Stimulated activated CD8-positive, alpha-beta memory T cell treated with anti-CD3 and anti-CD28 coated beads, Interleukin-15, amount 100 ng/mL, for 4 hours (primary cell): ENCODE measurements around the gene C1GALT1C1.
A peak's percentile ranks its signal among the peaks of the same experiment; 100 is the strongest.
"Not testable (repeated sequence)": the region's sequence is repeated elsewhere in the genome, so short reads cannot be mapped to it uniquely, and the experiment has no call there.

Experiments used
- DNase-seq, 2 donors: peaks; one replicate each; pipeline ENCODE4 v3.0.0-alpha.2; 2020; ENCODE audit warnings: low read depth in 2 of 2

Gene C1GALT1C1

DNA sequence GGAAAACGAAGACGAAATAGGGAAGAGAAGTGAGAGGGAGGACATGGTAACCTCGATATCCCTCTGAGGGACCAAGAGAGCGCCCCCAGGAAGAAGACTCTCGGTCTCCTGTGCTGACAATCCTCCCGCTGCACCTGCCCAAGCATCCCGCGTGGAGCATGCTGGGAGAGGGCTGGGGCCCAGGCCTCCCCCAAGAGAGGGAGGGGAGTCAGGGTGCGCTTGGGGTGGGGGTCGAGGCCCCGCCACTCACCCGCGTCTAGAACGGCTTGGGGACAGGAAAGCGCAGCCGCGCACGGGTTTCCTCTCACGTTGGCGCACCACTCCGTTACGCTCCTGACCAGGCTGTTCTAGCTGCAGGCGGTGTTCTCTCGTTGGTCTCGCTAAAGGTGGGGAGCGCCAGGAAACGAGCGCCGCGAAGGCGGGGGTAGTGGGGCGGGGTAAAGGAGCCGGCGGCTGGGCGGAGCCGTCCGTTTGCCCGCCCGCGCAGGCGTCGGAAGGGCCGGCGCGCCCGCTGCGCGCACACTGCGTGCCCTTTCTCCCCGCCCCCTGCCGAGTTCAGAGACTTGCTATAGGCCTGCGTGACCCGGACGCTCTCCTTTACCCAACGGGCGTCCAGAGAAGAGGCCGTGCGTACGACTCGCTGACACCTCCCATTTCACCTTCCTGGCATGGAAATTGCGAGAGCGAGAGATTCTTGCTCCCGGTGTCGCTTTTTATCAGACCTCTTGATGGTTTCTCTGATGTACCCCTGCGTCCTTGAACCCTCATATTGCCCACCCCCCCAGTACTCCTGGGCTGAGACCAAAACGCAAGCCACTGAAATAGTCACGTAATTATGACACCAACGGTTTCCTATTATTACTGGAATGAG is at the start of gene C1GALT1C1:
C1GALT1C1 (minus strand) TSS at position 388 of the 871 bp plus-strand sequence. CDS start 2,888 bp downstream, outside the sequence.
- peak; percentile 78 to 83 for DNase-seq

DNA sequence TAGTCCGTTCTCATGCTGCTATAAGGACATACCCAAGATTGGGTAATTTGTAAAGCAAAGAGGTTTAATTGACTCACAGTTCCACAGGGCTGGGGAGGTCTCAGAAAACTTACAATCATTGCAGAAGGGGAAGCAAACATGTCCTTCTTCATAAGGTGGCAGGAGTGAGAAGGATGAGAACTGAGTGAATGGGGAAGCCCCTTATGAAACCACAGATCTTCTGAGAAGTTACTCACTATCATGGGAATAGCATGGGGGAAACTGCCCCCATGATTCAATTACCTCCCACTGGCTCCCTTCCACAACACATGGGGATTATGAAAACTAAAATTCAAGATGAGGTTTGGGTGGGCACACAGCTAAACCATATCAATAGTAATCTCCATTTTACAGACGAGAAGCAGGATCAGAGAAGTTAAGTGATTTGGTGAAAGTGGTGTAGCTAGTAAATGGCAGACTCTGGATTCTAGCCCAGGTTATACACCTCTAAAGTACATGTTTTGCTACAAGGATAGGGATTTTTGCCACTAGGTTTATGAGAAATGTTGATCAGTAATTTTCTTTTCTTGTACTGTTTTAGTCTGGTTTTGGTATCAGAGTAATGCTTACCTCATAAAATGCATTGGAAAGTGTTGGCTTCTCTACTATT is 47.3 kb upstream of the C1GALT1C1 start:
- DNase-seq, result no peak

DNA sequence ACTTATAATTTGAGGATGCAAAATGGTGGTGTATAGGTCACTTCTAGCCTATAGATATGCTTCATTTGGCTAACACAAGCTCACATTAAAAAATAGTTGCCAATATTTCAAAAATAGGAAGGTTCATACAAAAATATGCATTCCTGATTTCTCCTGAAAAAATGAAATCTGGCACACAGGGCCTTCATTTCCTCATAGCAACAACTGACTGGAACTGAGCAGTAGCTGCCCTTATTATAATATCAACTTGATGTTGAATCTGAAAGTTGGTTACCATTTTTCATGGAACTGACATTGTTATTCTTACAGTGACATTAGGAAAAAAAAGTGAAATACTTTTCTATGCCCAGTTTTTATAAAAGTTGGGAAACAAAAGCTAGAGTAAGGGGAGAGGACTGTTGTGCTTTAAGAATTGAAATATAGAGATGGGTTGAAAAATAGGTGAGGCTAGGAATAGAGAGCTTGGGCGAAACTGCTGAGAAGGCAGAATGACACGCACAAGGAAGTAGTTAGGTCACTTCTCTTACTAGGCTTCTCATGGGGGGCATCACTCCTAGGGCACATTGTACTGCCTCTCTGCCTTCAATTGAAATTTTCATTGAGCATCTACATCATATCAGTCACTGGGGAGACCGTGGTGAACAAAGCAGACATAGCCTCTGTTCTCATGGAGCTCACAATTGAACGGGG is 43.1 kb upstream of the C1GALT1C1 start:
- no peak for DNase-seq

DNA sequence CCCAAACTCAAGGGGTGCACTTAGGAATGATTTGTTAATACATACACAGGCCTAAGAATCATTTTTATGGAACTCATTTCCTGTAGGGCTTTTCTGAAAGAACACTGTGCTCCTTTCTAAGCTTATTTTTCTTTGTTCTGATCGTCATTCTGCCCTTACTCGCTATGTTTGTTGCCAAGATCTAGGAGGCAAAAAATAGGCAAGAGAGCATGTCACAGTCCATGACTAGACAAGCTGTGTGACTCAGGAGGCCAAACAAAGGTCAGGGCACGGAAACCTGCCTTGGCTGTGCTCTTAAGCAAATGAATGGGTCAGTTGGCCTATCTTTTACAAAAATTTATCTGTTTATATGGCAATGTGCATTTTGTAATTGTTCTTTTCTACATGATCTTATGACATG is 42.5 kb upstream of the C1GALT1C1 start:
- no peak for DNase-seq

DNA sequence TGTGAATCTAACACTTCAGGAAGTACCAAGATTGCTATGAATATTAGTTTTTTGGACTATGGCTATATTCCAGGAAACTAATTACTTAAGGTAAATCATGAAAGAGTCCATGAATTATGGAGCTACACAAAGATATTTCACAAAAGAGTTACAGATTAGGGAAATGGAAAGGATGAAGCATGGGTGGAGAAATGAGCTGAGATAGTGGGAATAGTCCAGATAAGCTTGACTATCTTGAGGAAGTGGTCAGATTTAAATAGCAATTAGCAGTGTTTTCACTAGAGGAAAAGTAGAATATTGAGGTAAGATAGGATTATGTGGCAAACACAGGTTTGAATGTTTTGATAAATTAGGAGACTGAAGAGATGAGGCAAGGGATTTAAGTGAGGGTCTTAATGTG is 42.1 kb upstream of the C1GALT1C1 start:
- DNase-seq, result no peak

DNA sequence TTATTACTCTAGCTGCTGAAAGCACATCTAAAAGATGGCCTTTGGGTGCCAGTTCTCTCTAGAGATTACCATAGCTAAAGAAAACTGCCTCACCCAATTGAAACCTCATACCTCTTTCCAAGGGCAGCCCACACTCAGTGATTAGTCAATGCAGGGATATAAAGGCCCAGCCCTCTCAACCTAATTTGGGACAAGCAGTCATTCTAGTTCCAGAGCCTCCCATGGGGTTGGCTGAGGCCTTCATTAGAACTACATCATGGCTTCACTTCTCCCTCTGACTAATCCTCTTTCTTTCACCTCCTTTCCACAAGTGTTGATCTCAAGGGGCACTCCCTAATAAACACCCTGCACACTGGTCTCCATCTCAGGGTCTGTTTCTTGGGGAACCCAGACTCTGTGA is 38.5 kb upstream of the C1GALT1C1 start:
- DNase-seq, result no peak

DNA sequence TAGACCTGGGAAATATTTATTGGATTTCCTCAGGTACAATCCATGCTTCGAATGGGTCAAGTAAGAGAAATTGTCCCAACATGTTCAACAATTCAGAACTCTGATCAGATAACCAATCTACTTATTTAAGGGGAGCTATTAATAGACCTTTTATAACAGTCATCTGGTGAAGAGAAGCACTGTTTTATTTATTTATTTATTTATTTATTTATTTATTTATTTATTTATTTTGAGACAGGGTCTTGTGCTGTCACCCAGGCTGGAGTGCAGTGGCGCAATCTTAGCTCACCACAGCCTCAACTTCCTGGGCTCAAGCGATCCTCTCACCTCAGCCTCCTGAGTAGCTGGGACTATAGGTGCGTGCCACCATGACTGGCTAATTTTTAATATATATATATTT is 34.7 kb upstream of the C1GALT1C1 start:
- not testable (repeated sequence) for DNase-seq

DNA sequence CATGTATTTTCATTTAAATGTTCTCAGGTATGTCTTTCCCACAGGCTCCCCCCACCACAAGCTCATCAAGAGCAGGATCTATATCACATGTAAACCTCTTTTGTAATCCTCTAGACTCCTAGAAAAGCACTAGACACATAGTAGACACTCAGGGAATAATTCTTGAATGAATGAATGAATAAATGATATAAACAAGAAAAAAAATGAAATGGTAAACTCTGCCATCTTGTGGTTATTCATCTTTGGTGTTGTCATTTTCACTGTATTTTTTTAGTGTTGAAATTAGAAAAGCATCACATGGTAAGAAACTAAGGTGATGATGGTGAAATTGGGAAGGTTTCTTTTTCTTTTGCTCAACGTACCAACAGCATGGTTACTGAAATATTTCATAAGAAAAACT is 34.2 kb upstream of the C1GALT1C1 start:
- no peak for DNase-seq

DNA sequence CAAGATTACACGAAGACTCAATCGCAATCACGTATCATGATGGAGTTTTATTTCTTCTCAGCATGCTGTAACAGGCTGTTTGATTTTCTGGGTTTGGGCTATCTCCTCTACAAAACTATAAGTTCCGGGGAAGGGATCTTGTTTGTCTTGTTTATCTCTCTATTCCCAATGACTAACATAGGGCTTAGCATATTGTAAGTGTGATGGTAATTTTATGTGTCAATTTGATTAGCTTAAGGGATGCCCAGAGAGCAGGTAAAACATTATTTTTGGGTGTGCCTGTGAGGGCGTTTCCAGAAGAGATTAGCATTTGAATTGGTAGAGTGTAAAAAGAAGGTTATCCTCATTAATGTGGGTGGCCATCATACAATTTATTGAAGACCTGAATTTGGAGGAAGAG is 32.8 kb upstream of the C1GALT1C1 start:
- DNase-seq, result no peak

DNA sequence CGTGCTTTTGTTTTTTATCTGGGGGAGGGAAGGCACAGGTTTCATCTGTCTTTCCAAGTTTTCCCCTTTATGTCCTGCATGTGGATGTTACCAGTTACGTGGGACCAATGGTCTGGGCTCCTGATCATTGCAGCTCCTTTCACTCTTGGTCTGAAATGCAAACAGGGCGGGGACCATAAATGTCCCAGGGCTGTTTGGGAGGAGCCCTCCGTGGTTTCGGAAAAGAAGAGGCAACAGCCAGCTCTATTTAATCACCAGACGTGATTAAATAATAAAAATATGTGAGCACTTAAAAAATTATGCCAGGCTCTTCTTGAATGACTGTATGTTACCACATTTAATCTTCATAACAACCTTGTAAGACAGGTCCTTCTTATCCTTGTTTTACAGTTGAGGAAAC is 30.8 kb upstream of the C1GALT1C1 start:
- no peak for DNase-seq

DNA sequence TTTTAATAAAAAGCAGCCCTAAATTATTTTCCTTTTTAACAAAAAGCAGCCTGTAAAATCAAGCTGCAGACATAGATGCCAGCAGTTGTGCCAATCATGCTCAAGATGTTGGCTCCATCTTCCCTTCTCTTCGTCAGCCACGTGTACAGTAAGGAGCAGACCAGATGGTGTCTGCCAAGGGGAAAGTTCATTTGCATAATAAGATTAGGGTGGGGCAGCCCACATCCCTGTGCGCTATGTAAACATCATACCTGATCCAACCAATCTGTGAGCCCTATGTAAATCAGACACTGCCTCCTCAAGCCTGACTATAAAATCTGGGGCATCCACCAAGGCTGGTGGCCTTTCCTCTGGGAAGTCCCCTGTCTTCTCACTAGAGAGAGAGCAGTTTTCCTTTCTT is 23.1 kb upstream of the C1GALT1C1 start:
- DNase-seq, result no peak

DNA sequence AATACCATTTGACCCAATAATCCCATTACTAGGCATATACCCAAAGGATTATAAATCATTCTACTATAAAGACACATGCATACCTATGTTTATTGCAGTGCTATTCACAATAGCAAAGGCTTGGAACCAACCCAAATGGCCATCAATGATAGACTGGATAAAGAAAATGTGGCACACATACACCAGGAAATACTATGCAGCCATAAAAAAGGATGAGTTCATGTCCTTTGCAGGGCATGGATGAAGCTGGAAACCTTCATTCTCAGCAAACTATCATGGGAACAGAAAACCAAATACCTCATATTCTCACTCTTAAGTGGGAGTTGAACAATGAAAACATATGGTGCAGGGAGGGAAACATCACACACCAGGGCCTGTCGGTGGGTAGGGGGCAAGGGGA is 22.4 kb upstream of the C1GALT1C1 start:
- DNase-seq, result not testable (repeated sequence)

DNA sequence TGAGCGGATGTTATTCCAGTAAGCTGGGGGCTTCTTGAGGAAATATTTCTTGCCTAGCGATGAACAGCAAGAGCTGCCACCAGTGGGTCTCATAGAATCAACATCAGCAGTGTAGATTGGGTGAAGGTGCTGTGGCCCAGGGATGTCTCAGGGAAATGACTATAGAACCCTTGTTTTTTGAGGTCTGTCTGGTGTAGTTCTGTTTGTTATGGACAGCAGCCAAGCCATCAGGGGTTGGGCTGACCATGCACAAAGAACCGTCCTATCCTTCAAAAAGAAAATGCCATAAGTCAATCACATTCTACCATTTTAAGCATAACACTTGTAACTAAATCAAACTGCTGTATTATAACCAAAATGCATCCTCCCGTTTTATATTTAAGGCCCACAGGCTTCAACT is 17.3 kb upstream of the C1GALT1C1 start:
- DNase-seq, result no peak

DNA sequence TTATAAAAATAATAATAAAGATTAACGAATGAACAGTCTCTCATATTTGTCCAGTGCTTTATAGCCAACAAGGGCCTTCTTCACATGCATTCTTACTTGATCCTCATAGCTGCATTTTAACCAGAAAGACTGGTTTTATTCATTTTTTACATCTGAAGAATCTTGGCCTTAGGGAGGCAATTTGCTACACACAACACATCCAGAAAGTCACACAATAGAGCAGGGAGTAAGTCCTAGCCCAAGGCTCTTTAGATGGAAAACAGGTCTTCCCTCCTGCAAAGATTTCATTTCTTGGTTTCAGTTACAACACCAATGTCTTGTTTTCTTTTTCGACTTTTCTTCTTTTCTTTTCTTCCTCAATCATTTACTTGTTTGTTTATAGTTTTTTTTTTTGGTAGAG is 13.0 kb upstream of the C1GALT1C1 start:
- no peak for DNase-seq

DNA sequence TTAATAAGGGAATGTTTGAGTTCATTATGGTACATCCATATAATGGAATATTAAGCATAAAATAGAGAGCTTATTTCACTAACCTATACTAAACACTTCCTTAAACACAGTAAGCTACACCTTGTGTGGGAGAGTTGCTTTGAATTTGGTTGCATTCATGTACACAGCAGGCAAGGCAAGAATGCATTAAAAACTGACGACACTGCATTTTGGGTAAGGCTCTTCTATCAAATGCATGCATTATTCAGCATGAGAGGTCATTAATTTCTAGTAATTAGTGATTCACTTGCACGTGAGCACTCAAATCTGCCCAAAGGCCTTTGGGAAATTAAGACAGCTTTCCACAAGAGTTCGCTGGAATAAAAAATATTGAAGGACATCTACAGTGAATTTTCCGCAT is 8.8 kb upstream of the C1GALT1C1 start:
- DNase-seq, result no peak

DNA sequence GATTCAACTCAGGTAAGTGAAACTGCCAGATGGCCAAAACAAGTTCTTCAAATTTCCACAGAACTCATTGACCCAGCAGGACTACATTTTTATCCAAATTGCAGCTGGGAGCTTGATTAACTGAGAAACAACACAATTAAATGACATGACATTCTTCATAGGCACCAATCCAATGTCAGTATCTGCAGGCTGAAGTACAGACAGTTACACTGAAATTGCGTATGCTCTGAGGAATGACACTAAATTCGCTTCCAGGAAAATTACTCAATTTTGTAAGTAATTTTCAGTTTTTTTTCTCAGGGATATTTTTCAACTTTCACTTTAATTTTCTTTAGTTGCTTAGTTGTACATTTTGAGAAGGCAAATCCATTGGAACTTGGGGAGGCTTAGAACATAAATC is 4.5 kb downstream of the C1GALT1C1 start:
- no peak for DNase-seq

DNA sequence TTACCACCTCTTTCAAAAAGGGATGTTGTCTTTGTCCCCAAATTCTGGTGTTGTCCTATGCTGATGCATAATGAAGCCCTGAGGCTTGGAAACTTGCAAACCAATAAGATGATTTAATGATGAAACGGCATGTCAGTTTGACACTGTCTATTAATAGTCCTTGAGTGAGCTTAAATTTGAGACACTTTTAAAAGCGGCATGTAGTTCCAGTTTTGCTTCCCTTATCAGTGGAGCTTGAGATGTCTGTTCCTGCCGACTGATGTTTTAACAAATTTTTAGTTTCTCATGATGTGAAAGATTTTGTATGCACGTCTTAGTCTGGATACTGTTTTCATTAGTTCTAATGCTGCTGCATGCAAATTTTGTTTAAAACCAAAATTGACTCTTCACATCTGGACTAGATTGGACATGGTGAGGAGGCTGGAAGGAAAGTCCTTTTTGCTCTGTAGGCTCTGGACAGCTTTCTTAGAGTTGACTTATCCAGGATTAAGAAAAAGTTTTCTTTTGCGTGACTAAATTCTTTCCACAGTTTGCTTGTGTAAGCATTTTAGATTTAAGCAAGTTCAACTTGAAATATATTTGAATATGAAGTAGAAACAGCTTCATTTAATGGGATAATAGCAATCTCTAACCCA is 11.7 kb downstream of the C1GALT1C1 start:
- DNase-seq, result no peak

DNA sequence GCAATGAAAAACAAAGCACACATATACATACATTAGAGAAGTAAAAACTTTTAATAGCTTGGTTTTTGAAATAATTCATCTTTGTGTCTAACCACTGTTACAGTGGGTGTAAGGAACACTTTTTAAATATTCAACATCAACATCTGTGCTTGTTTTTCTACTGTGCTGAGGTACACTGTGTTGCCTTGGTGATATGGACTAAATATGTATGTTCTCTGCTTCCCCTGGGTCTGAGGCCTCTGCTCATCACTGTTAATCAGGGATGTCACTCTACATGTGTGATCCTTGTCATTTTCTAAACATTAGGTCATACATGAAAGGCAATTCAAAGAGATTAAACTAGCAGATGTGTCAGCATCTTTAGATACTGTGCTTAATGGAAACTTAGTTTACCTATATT is 15.0 kb downstream of the C1GALT1C1 start:
- no peak for DNase-seq

DNA sequence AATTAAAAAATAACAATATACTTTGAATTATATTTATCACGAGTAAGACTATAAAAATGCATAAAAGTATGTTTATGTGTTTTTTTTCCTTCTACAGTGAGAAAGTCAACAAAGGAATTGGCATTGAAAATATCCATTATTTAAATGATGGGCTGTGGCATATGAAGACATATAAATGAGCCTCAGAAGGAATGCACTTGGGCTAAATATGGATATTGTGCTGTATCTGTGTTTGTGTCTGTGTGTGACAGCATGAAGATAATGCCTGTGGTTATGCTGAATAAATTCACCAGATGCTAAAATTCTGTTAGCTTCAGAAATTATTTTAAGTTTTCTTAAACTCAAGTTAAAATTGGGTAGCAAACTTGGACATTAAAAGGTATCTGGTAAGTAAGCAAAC is 17.8 kb downstream of the C1GALT1C1 start:
- DNase-seq, result no peak

DNA sequence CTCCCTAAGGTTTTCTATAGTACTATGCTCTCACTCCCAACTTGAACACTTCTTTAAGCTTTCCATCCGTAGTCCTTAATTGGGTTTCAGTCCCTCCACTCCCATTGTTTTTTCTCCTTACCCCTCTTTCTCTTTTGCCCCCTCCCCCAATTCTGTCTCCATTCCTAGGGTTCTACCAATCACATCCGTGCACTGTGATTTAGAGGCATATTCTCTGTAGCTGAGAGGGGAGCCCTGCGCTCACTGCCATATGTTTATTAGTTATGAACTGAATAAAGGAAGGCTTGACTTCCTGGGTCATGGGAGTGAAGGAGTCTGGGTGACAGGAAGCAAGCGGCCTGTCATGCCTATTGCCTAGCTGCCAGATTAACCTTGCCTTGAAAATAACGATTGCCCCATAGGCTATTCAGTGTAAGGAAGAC is 25.5 kb downstream of the C1GALT1C1 start:
- peak in 1 of 2 donors; percentile 0 for DNase-seq

DNA sequence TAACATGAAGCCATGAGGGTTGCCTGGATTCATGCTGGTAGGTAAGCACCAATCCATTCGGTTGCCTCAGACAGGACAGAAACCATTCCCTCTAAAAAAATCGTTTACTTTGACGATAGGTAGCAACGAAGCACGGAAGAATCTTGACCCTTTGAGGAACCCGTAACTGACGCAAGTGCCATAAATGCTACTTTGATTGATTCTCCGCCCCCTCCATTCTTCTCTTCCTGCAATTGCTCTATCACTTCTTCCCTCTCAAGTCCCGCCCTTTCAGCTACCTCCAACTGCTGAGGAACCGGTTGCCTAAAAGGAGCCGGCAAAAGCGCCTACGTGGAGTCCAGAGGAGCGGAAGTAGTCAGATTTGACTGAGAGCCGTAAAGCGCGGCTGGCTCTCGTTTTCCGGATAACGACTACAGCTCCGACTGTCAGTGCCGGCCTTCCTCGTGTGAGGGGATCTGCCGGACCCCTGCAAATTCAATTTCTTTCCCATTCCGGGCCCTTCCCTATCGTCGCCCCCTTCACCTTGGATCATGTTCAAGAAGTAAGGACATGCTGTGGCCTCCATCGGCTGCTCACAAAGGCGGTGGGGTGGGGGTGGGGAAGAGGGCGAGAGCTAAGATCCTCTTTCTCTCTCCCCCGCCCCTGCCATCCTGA is 26.0 kb downstream of the C1GALT1C1 start, which contains the start of gene MCTS1:
MCTS1 (plus strand) TSS at position 395 of the 654 bp plus-strand sequence; CDS start at position 531, 136 bp downstream.
- DNase-seq, result peak; percentile 47 to 61
